Measurements from ENCODE around the gene ASPN.

The ASPN gene

GRCh38 chr9:92504881-92505280 is 22.6 kb upstream of the ASPN start:
- H3K4me3 ChIP-seq (ENCODE audit: low read depth, low read length) = no peak overlapping the region
- no peaks in the 10 kb centered on the region for H3K27me3 ChIP-seq (ENCODE audit: insufficient read depth, low read depth, severe bottlenecking)
- H3K27ac ChIP-seq = no peak overlapping the region
- no peak for TF ChIP-seq CTCF (IDR thresholded peaks at IDR 0.05; ENCODE audit: low read depth, low read length)
- no peaks in the 10 kb centered on the region for H3K9me3 ChIP-seq (ENCODE audit: severe bottlenecking)
- DNase-seq = no peak
- no peaks in the 10 kb centered on the region for H3K36me3 ChIP-seq

- H3K4me3 ChIP-seq (ENCODE audit: low read depth, low read length) = no peak overlapping the region
- no peak overlapping the region for H3K27ac ChIP-seq
- no peaks in the 10 kb centered on the region for H3K27me3 ChIP-seq (ENCODE audit: insufficient read depth, low read depth, severe bottlenecking)
- no peaks in the 10 kb centered on the region for H3K36me3 ChIP-seq
- no peaks in the 10 kb centered on the region for H3K9me3 ChIP-seq (ENCODE audit: severe bottlenecking)
- DNase-seq = no peak
- TF ChIP-seq CTCF (IDR thresholded peaks at IDR 0.05; ENCODE audit: low read depth, low read length) = no peak
Measured at GRCh38 chr9:92503156-92503555, 20.9 kb upstream of the ASPN start.

- H3K4me3 ChIP-seq (ENCODE audit: low read depth, low read length) = no peak overlapping the region
- H3K27ac ChIP-seq = no peak overlapping the region
- no peaks in the 10 kb centered on the region for H3K9me3 ChIP-seq (ENCODE audit: severe bottlenecking)
- H3K27me3 ChIP-seq (ENCODE audit: insufficient read depth, low read depth, severe bottlenecking) = no peaks in the 10 kb centered on the region
- H3K36me3 ChIP-seq = no peaks in the 10 kb centered on the region
- TF ChIP-seq CTCF (IDR thresholded peaks at IDR 0.05; ENCODE audit: low read depth, low read length) = peak; percentile 89
- peak; percentile 62 for DNase-seq
Measured at GRCh38 chr9:92501671-92502393, 19.5 kb upstream of the ASPN start.

GRCh38 chr9:92500725-92501124 is 18.4 kb upstream of the ASPN start:
- Histone ChIP-seq H3K9me3 (ENCODE audit: severe bottlenecking) (no peaks in the 10 kb centered on the region), H3K27ac (no peak overlapping the region), H3K36me3 (no peaks in the 10 kb centered on the region), H3K4me3 (ENCODE audit: low read depth, low read length) (no peak overlapping the region), H3K27me3 (ENCODE audit: insufficient read depth, low read depth, severe bottlenecking) (no peaks in the 10 kb centered on the region)
- TF ChIP-seq CTCF (IDR thresholded peaks at IDR 0.05; ENCODE audit: low read depth, low read length) = no peak
- no peak for DNase-seq

GRCh38 chr9:92499701-92500100 is 17.4 kb upstream of the ASPN start:
- Histone ChIP-seq H3K36me3 (no peaks in the 10 kb centered on the region), H3K27me3 (ENCODE audit: insufficient read depth, low read depth, severe bottlenecking) (no peaks in the 10 kb centered on the region), H3K9me3 (ENCODE audit: severe bottlenecking) (no peaks in the 10 kb centered on the region), H3K4me3 (ENCODE audit: low read depth, low read length) (no peak overlapping the region), H3K27ac (no peak overlapping the region)
- no peak for TF ChIP-seq CTCF (IDR thresholded peaks at IDR 0.05; ENCODE audit: low read depth, low read length)
- DNase-seq = no peak
